GM21717 (cell line): Measurements from ENCODE around the gene P4HB.

ENCODE experiments used
- ATAC-seq: cut with Tn5 transposase; IDR thresholded peaks from one replicate; pipeline ENCODE4 v1.9.1; 2021; ENCODE audit warnings: mild to moderate bottlenecking, moderate library complexity; ENCODE audit not compliant: unreplicated experiment

The P4HB gene

DNA sequence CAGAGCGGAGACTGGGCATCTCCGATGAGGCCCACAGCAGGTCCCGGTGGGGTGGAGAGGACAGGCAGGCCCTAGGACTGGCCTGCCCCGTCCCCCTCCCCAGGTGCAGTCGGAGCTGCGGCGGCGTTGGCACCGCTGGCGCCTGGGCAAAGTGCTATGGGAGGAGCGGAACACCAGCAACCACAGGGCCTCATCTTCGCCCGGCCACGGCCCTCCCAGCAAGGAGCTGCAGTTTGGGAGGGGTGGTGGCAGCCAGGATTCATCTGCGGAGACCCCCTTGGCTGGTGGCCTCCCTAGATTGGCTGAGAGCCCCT is 47.0 kb downstream of the P4HB start:
- no peak for ATAC-seq

DNA sequence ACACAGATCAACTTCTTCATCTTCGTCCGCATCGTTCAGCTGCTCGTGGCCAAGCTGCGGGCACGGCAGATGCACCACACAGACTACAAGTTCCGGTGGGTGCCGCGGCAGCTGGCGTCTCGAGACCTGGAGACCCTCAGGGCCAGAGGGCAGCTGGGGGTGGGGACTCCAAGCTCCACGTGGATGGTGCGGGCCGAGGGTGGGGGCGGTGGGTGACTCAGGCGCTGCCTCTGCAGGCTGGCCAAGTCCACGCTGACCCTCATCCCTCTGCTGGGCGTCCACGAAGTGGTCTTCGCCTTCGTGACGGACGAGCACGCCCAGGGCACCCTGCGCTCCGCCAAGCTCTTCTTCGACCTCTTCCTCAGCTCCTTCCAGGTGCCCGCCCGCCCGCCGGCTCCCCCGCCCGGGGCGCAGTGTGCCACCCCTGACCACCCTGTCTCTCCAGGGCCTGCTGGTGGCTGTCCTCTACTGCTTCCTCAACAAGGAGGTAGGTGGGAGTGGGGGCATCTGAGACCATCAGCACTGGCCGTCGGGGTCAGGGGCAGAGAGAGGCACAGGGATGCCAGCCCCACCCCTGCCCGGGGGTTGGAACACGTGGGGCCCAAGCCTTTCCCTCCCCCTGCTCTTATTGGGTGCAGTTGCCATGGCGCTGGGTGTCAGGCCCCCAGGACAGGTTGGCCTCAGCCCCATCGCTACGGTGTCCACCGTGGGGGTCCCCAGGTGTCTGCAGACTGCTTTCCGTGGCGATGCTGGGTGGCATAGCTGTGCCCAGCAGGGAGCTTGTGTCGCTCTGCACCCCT is 47.6 kb downstream of the P4HB start:
- no peak for ATAC-seq

DNA sequence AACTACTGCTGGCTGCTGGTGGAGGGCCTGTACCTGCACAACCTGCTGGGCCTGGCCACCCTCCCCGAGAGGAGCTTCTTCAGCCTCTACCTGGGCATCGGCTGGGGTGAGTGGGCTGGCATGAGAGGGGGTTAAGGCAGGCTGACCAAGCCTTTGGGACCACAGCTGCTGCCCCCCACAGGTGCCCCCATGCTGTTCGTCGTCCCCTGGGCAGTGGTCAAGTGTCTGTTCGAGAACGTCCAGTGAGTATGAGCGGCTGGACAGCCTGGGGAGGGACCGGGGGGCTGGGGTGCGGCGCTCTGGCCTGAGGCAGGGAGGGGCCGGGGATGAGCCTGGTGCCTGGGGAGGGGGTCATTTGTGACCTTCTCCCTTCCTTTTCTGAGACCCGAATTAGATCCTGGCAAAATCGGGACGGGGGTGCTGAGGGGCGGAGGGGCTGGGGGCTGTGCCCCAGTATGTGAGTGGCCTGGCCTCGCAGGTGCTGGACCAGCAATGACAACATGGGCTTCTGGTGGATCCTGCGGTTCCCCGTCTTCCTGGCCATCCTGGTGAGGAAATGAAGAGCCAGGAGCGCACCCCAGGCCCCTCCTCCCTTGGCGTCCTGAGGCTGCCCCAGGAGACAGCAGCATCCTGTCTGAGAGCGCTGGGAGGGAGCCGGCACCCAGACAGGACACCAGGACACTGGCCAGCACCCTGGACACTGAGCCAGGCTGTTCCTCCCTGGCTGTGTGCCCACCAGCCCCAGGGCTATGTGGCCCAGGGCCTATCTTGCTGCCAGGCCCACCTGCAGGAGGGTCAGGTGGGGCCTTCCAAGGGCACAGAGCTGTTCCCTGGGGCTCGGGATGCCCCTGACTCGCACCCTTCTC is 48.4 kb downstream of the P4HB start:
- ATAC-seq, result no peak

DNA sequence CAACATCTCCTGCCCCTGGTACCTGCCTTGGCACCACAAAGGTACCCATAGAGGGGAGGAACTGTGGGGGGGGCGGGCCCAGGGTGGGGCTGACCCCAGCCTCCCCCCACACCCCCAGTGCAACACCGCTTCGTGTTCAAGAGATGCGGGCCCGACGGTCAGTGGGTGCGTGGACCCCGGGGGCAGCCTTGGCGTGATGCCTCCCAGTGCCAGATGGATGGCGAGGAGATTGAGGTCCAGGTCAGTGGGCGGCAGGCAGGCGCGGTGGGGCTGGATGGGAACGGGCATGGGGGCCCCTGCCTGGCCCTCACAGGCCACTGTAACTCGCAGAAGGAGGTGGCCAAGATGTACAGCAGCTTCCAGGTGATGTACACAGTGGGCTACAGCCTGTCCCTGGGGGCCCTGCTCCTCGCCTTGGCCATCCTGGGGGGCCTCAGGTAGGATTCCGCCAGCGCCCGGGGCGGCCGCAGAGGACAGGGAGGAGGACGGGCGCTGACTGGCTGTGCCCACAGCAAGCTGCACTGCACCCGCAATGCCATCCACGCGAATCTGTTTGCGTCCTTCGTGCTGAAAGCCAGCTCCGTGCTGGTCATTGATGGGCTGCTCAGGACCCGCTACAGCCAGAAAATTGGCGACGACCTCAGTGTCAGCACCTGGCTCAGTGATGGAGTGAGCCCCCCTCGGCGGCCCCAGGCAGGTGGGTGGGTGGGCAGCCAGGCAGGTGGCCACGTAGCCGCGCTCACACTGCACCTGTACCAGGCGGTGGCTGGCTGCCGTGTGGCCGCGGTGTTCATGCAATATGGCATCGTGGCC is 49.2 kb downstream of the P4HB start:
- ATAC-seq, result no peak

DNA sequence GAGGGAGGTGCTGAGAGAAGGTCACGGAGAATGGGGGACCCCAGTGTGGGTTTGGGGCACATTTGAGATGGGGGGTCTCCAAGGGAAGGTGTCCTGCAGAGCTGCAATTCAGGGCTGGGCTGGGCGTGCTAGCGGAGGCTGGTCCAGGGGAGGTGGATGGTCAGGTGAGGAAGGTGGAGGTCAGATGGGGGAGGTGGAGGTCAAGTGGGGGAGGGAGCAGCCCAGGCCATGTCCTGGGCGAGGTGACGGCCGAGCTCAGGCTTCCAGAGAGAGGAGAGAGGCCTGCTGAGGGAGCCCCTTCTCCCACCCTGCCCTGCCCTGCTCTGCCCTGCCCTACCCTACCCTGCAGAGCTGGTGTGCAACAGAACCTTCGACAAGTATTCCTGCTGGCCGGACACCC is 49.9 kb downstream of the P4HB start:
- ATAC-seq, result no peak

DNA sequence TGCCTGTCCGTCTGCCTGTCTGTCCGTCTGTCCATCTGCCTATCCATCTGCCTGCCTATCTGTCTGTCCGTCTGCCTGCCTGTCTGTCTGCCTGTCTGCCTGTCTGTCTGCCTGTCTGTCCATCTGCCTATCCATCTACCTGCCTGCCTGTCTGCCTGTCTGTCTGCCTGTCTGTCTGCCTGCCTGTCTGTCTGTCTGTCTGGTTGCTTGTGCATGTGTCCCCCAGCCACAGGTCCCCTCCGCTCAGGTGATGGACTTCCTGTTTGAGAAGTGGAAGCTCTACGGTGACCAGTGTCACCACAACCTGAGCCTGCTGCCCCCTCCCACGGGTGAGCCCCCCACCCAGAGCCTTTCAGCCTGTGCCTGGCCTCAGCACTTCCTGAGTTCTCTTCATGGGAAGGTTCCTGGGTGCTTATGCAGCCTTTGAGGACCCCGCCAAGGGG is 50.8 kb downstream of the P4HB start:
- ATAC-seq, result no peak

DNA sequence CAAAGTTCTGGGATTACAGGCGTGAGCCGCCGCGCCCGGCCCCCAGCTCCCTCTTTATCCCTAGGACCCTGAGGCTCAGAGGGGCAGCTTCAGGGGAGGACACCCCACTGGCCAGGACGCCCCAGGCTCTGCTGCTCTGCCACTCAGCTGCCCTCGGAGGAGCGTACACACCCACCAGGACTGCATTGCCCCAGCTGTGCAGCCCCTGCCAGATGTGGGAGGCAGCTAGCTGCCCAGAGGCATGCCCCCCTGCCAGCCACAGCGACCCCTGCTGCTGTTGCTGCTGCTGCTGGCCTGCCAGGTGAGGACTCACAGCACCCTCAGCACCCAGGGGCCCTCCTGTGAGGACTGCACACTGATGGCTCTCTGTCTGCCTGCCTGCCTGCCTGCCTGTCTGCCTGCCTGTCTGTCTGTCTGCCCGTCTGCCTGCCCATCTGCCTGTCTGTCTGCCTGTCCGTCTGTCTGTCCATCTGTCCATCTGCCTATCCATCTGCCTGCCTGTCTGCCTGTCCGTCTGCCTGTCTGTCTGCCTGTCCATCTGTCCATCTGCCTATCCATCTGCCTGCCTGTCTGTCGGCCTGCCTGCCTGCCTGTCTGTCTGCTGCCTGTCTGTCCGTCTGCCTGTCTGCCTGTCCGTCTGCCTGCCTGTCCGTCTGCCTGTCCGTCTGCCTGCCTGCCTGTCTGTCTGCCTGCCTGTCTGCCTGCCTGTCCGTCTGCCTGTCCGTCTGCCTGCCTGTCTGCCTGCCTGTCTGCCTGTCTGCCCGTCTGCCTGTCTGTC is 51.4 kb downstream of the P4HB start:
- no peak for ATAC-seq

DNA sequence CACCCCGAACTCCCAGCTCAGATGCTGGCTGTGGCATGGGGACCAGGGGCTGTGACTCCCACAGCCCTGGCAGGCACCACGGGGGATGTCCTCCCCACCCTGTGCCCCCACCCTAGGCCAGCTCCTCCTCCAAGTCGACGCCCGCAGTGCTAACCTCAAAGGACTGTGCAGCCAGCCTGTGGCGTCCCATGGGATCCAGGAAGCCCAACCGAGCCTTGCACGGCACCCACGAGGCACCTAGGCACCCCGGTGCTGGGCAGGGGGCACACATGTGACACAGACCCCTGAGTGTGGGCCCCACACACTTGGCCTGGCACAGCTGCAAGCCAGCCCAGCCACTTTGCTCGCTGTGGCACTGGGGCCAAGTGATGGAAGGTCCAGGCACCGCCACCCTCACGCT is 52.5 kb downstream of the P4HB start:
- ATAC-seq, result no peak

DNA sequence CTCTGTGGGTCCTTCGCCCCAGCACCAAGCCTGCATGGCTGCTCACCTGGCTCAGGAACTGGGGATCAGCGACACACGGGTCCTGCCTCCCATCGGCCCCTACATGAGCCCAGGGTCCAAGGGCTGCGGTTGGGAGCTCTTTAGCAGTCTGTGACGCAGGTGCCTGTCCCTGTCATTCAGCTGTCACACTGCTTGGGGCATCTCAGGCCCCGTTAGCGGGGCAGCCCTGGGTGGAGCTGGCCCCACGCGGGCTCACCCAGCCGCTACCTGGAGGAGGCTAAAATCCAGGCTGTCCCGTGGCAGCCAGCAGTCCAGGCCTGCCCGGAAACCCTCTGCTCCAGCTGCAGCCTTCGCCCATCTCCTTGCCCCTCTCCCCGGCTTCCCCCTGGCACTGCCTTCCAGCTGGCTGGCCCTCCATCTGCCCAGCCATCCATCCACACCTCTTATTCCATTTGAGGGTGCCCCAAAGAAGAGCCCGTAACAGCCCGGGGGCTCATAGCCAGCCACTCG is 53.1 kb downstream of the P4HB start:
- ATAC-seq, result no peak

DNA sequence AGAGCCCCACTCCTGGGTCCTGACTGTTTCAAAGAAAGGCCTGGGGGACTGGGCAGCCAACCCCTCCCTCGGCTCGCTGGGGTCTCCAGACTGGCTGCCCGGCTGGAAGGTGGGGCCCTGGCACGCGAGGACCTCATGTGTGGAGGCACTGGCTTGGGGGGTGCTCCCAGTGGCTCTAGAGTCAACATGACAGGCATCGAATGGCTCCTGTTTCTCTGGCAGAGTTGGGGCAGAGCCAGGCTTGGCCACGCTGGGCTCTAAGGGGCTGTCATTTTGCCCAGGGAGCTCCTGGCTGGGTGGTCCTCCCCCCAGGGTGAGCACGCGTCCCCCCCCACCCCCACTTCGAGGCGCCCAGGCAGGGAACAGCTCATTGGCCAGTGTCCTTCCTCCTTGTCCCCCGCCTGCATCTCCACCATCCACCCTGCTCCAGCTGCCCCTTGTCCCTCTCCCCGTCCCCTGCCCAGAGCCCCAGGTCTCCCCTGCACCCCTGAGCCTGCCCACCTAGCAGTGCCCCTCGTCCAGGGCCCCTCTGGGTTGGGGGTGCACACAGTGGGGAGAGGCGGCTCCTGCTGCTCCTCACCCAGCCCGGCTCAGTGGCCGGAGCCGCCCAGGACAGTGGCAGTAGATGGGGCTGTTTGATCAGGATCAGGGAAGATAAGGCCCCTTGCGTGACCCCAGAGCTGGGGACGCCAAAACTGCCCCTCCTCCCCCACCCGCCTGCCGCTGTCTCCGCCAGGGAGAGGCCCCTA is 53.7 kb downstream of the P4HB start:
- ATAC-seq, result no peak

DNA sequence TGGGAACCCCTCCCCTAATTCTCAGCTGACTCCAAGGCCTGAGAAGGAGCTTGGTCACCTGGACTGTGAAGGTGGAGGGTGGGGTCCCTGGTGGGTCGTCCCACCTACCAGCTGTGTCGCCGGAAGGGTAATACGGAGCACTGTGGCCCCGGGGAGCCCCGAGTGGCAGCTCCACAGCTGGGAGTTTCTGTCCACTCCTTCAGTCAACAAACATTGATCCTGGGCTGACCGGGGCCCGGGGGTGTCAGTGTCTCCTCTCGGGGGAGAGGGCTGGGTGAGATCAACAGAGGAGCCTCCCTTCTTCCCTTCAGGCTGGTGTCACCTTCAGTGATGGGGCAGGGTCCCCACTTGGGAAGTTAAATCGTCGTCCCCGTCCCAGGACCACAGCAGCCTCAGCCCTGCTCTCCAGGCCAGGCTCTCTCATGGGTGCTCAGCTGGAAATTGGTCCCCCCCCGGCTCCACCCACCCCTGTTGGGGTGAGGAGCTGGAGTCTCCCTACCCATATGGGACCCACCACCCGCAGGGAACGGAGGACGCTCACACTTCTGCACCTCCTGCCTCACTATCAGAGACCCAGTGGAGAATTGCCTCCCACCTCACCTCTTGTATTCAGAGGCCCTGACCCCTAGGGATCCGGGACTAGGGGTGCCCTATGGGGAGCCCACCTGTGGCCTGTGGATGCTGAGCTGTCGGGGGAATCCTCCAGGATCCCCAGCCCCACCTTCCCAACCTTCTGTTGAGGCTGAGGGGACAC is 54.5 kb downstream of the P4HB start:
- no peak for ATAC-seq

DNA sequence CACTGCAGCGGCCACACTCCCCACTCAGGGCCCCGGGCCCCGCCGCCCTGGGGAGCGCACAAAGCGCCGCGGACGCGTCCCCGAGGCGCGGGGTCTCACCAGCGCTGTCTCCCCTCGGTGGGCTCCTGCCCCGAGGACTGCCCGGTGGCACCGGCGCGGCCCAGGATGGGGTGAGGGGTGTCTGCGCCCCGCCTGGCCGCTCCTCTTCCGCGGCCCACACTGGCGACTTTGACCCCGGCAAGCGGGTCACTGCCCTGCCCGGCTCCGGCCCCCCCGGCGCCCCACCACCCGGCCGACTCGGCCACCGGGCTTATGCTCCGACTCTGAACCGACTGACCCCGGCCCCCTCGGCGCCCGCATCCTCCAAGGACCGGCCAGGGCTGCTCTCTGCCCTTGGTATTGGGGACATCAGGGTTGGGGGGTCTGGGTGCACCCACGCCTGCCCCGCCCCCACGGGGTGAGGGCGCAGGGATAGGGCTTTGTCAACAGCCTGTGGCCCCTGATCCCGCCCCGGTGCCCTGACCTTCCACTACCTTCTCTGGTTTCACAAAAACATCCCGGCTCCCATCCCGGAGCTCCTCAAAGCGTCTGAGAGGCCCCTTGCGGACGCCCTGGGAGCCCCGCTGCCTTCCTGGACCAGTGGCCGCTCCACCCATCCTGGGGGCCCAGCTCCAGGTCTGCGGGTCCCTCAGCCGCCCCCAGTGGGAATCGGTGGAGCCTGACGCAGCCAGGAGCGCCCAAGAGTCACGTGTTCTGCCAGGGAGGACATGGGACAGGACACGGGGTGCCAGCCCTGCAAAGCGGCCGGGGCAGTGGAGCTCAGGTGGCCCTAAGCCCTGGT is 55.6 kb downstream of the P4HB start:
- ATAC-seq, result no peak

DNA sequence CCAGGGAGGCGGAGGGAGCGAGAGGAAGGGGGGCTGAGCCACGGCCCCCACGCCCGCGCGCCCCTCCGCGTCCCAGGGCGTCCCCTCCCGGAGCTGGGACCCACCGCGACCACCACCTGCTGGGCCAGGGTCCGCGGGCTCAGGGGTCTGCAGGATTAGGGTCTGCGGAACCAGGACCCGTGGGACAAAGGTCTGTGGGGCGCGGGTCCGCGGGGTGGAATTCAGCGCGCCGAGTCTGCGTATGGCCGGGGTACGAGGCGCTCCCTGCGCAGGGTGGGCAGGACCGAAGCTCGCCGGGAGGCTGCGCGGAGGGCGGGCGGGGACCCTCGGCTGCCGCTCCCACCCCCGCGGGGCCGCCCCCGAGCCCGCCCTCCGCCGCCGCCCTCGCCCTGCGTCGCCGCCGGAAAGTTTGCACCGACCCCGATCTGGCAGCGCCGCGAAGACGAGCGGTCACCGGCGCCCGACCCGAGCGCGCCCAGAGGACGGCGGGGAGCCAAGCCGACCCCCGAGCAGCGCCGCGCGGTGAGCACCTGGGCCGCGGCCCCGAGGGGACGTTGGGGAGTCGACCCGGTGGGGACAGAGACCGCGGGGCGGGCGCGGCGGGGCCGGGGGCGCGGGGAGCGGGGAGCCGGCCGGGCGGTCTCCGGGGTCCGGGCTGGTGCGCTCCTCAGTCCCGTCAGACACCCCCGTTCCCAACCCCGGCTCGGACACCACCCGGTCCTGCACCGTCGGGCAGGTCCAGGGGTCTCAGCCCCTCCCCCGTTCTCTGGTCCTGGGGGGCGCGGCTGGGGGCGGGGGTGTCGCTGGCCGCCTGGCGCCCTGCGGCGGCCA is 56.4 kb downstream of the P4HB start, which contains the start of gene GCGR:
GCGR (plus strand) TSS at position 423 of the 831 bp plus-strand sequence. CDS start 4,869 bp downstream, outside the sequence.
- no peak for ATAC-seq

DNA sequence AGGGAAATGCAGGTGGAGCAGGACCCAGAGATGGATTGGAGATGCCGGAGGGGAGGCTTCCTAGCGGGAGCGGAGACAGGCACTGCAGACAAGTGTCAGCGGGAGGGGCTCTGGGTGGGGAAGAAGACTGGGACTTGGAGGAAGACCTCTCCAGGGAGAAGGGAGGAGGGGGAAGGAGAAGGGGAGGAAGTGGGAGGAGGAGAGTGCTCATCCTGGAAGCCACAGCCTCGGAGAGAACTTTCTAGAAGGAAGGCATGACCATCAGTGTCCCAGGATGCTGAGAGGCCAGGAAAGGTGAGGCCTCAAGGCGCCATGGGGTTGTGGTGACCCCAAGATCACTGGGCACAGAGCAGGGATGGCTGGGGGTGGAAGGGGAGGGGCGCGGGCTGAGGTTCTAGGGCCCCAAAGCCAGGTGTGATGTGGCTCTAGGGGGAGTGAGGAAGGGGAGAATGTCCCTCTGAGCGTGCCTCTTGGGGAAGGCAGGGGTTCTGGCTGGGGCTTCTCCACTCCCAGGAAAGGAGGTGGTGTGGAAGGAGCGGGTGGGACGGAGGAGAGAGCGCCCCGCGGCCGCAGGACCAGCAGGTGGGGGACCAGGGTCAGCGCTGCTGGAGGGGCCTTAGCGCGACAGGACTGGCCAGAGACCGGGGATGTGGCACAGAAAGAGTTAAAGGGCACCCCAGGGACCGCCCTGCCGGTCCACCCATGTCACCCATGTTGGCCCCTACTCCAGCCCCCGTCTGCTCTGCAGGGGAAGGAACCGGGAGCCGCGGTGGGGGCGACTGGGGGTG is 57.3 kb downstream of the P4HB start:
- ATAC-seq, result no peak

DNA sequence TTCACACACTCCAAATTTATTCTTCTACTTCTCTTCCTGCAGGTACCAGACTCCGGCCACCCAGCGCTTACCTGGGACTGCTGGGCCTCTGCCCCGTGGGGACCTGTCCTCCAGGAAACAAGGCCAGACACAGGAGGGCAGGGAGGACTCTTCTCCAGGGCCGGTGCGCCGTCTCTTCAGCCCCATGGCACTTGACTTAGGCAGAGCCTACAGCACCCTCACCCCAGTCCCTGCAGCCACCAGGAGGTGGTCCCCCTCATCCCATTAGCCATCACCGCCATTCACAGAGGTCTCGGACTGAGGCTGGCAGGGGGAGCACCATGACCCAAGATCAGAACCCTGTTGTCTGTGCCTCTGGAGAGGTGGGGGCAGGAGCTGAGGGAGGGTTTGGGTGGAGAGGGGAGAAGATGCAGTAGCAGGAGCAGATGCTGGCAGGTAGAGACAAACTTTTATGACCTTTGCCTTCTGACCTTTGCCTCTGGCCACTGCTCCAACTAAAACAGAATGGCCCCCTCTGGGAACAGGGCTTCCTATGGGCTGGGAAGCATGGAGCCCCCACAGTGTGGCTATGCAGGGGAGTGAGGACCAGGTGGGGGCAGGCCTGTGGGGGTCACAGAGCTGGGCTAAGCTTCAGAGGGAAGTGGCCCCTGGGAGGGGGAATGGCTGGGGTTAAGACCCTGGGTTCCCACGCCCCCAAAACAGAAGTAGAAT is 58.1 kb downstream of the P4HB start:
- no peak for ATAC-seq

DNA sequence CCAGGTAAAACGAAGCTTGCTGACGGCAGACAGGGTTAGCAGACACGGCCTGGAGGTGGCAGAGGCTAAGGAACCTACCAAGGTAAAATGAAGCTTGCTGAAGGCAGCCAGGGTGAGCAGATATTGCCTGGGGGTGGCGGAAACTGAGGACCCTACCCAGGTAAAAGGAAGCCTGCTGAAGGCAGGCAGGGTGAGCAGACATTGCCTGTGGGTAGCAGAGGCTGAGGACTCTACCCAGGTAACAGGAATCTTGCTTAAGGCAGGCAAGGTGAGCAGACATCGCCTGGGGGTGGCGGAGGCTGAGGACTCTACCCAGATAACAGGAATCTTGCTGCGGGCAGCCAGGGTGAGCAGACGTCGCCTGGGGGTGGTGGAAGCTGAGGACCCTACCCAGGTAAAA is 59.0 kb downstream of the P4HB start:
- ATAC-seq, result no peak
